ENCODE measurements around the gene DOCK4. TPM values are rescaled to one million over a fixed set of nuclear protein-coding genes. Genes with fewer than 3 reads are reported as not detected.

DOCK4 gene
- polyA plus RNA-seq, 2 of the 4 experiments (the other 2 are of a cell fraction), result 13.7 to 15.7 TPM

GRCh38 chr7:112133328-112133727, 72.9 kb downstream of the DOCK4 start (continued):
- TF ChIP-seq ZSCAN20 (CRISPR knock-in tag; IDR thresholded peaks at IDR 0.05) (no peak), FOXS1 (CRISPR knock-in tag; IDR thresholded peaks at IDR 0.05) (no peak), NFE2L2 (conservative IDR thresholded peaks at IDR 0.05; ENCODE audit: low read length) (no peak), RARB (CRISPR knock-in tag; IDR thresholded peaks at IDR 0.05) (no peak)

GRCh38 chr7:112132051-112132694, 74.0 kb downstream of the DOCK4 start:
- FAIRE-seq (no peak), DNase-seq (ENCODE audit: low read depth in 1 of 2, low spot score in 1 of 2) (no peak), ATAC-seq (no peak)
- Histone ChIP-seq H3K9me3 (no peaks in the 10 kb centered on the region), H3K4me1 (peaks cover 12% of the 10 kb centered on the region; the same call in 2 of the 3 replicates), H3K27ac (no peak overlapping the region), H3K4me3 (no peak overlapping the region), H3K4me2 (no peak overlapping the region)
- ChIA-PET POLR2A (no interaction called here), CTCF (interaction anchor here (0.6 kb wide), 1 partner anchor 506 kb away, joined by 3 read pairs; no protein-coding TSS in a partner anchor)
- 73% methylated on average over 4 of the region's 4 CpGs for WGBS (ENCODE audit: missing lambda C conversion rate)
- TF ChIP-seq CBX8 (IDR thresholded peaks at IDR 0.05) (no peak), HEYL (CRISPR knock-in tag; IDR thresholded peaks at IDR 0.05) (no peak), USF2 (IDR thresholded peaks at IDR 0.05) (no peak), GATA3 (IDR thresholded peaks at IDR 0.05; ENCODE audit: borderline replicate concordance) (no peak), HOXB13 (CRISPR knock-in tag; IDR thresholded peaks at IDR 0.05; ENCODE audit: low read depth) (no peak)
- TF ChIP-seq, protein P1, sequence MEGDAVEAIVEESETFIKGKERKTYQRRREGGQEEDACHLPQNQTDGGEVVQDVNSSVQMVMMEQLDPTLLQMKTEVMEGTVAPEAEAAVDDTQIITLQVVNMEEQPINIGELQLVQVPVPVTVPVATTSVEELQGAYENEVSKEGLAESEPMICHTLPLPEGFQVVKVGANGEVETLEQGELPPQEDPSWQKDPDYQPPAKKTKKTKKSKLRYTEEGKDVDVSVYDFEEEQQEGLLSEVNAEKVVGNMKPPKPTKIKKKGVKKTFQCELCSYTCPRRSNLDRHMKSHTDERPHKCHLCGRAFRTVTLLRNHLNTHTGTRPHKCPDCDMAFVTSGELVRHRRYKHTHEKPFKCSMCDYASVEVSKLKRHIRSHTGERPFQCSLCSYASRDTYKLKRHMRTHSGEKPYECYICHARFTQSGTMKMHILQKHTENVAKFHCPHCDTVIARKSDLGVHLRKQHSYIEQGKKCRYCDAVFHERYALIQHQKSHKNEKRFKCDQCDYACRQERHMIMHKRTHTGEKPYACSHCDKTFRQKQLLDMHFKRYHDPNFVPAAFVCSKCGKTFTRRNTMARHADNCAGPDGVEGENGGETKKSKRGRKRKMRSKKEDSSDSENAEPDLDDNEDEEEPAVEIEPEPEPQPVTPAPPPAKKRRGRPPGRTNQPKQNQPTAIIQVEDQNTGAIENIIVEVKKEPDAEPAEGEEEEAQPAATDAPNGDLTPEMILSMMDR (IDR thresholded peaks at IDR 0.05), result no peak

DNA sequence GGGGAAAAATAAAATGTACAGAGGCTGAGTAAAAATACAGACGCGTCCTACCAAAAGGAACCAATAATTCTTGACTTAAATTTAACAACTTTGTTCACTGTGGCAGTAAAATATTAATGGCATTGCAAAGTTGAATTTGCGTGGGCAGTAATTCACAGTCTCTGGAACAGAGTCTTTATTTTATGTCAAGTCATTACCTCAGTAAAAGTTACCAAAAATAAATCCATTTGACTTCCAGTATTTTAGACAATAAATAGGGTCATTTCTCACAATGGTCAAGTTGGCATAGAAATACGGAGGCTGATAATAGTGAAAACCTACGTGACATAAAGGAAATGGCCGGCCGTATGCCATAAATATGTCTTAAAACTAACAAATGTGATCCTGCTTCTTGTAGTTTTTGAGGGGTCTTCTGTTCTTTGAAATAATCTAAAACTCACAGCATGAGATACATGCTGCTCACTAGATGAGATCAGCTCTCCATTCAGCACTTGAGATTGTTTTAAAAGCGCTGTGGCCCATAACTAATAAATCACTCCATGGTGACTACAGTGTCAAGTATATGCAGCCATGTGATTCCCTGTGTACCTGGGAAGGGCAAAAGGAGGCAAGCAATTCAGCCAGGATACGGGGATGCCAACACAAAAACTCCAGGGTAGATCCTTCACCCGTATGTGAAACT, 75.3 kb downstream of the DOCK4 start:
- H3K4me1 ChIP-seq, result 0 out of 3 replicates have a peak, but pooled peaks cover 4% of the 10 kb centered on the region
- WGBS (ENCODE audit: missing lambda C conversion rate), result 88% methylated on average over 10 of the region's 10 CpGs
- DNase-seq (ENCODE audit: low read depth in 1 of 2, low spot score in 1 of 2) (no peak), ATAC-seq (no peak), FAIRE-seq (no peak)
- H3K4me3 ChIP-seq, result no peak overlapping the region
- no peak overlapping the region for H3K27ac ChIP-seq
- H3K9me3 ChIP-seq, result no peaks in the 10 kb centered on the region
- no peak for TF ChIP-seq MAFK (IDR thresholded peaks at IDR 0.05; ENCODE audit: partially characterized antibody)
- no peak for TF ChIP-seq CEBPB (IDR thresholded peaks at IDR 0.05)
- no peak for TF ChIP-seq SMC3 (IDR thresholded peaks at IDR 0.05)
- TF ChIP-seq FOXS1 (CRISPR knock-in tag; IDR thresholded peaks at IDR 0.05), result no peak
- TF ChIP-seq HEYL (CRISPR knock-in tag; IDR thresholded peaks at IDR 0.05), result no peak
- TF ChIP-seq TFCP2L1 (CRISPR knock-in tag; IDR thresholded peaks at IDR 0.05), result no peak
- no peak for TF ChIP-seq CBX2 (IDR thresholded peaks at IDR 0.05; ENCODE audit: borderline replicate concordance, low read depth)
- no peak for TF ChIP-seq GATA3 (IDR thresholded peaks at IDR 0.05; ENCODE audit: borderline replicate concordance)
- no peak for TF ChIP-seq MAX (IDR thresholded peaks at IDR 0.05)
- TF ChIP-seq FOSB (CRISPR knock-in tag; IDR thresholded peaks at IDR 0.05), result no peak
- no peak for TF ChIP-seq CBX8 (IDR thresholded peaks at IDR 0.05)
- TF ChIP-seq, protein P2, sequence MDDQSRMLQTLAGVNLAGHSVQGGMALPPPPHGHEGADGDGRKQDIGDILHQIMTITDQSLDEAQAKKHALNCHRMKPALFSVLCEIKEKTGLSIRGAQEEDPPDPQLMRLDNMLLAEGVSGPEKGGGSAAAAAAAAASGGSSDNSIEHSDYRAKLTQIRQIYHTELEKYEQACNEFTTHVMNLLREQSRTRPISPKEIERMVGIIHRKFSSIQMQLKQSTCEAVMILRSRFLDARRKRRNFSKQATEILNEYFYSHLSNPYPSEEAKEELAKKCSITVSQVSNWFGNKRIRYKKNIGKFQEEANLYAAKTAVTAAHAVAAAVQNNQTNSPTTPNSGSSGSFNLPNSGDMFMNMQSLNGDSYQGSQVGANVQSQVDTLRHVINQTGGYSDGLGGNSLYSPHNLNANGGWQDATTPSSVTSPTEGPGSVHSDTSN (IDR thresholded peaks at IDR 0.05), result no peak
- TF ChIP-seq ESRRA (IDR thresholded peaks at IDR 0.05; ENCODE audit: borderline replicate concordance, low read length), result no peak
- TF ChIP-seq EHF (CRISPR knock-in tag; IDR thresholded peaks at IDR 0.05), result no peak
- TF ChIP-seq, protein P3, sequence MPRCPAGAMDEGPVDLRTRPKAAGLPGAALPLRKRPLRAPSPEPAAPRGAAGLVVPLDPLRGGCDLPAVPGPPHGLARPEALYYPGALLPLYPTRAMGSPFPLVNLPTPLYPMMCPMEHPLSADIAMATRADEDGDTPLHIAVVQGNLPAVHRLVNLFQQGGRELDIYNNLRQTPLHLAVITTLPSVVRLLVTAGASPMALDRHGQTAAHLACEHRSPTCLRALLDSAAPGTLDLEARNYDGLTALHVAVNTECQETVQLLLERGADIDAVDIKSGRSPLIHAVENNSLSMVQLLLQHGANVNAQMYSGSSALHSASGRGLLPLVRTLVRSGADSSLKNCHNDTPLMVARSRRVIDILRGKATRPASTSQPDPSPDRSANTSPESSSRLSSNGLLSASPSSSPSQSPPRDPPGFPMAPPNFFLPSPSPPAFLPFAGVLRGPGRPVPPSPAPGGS (IDR thresholded peaks at IDR 0.05), result no peak
- no peak for TF ChIP-seq HDAC2 (IDR thresholded peaks at IDR 0.05)
- TF ChIP-seq ZSCAN20 (CRISPR knock-in tag; IDR thresholded peaks at IDR 0.05), result no peak
- TF ChIP-seq, protein P1 (IDR thresholded peaks at IDR 0.05), result no peak
- TF ChIP-seq RAD21 (conservative IDR thresholded peaks at IDR 0.05 in 1 of 2, IDR thresholded peaks at IDR 0.05 in 1 of 2), result no peak
- TF ChIP-seq KDM5A (IDR thresholded peaks at IDR 0.05), result no peak
- POLR2A ChIA-PET, result no interaction called here
- CTCF ChIA-PET, result interaction anchor here (0.5 to 0.6 kb wide), 2 partner anchors 82 to 1149 kb away, joined by 3 read pairs; no protein-coding TSS in a partner anchor
- H3K4me2 ChIP-seq, result no peak overlapping the region
